OCI-LY3 (cell line): ENCODE measurements around the gene CFAP43.

Experiments used
- H2AFZ ChIP-seq: fragments of 200-600, 300-600 bp; shearing (Covaris generic); 2 replicates; pipeline ENCODE4 v1.6.0; 2014; ENCODE audit warnings: antibody characterized with exemption, low read depth, low read length
- H3K27ac ChIP-seq: fragments of 200-600, 300-600 bp; sonication (generic); 2 replicates; pipeline ENCODE4 v1.5.1; 2014; ENCODE audit warnings: mild to moderate bottlenecking, low read length, moderate library complexity, mixed read lengths
- H3K27me3 ChIP-seq: fragments of 200-600, 300-600 bp; sonication (generic); 2 replicates; pipeline ENCODE4 v1.6.1; 2014; ENCODE audit warnings: low read depth, low read length, mixed read lengths
- H3K36me3 ChIP-seq: fragments of 200-600, 300-600 bp; sonication (generic); replicated peaks from 2 replicates; pipeline ENCODE3; 2014; ENCODE audit warnings: low read depth, low read length, mixed read lengths
- H3K4me1 ChIP-seq: fragments of 300-600, 200-600 bp; sonication (generic); 2 replicates; pipeline ENCODE4 v1.6.1; 2014; ENCODE audit warnings: low read length, mixed read lengths
- H3K4me2 ChIP-seq: fragments of 200-600, 300-600 bp; sonication (generic); 2 replicates; pipeline ENCODE4 v1.6.1; 2014; ENCODE audit warnings: low read length, mixed read lengths
- H3K4me3 ChIP-seq: fragments of 300-600, 200-600 bp; sonication (generic); 2 replicates; pipeline ENCODE4 v1.5.1; 2014; ENCODE audit warnings: antibody characterized with exemption, mild to moderate bottlenecking, low read length, moderate library complexity
- H3K79me2 ChIP-seq: fragments of 300-600, 200-600 bp; shearing (Covaris generic); 2 replicates; pipeline ENCODE4 v1.6.1; 2014; ENCODE audit warnings: mild to moderate bottlenecking, low read length, mixed read lengths
- H3K9ac ChIP-seq: fragments of 300-600, 200-600 bp; shearing (Covaris generic); 2 replicates; pipeline ENCODE4 v1.6.0; 2014; ENCODE audit warnings: mild to moderate bottlenecking, low read length, moderate library complexity
- H3K9me3 ChIP-seq: fragments of 200-600, 300-600 bp; shearing (Covaris generic); 2 replicates; pipeline ENCODE4 v1.6.1; 2014; ENCODE audit warnings: low read length, mixed read lengths; ENCODE audit not compliant: insufficient read depth
- H4K20me1 ChIP-seq: fragments of 200-600, 300-600 bp; sonication (generic); 2 replicates; pipeline ENCODE4 v1.6.1; 2016; ENCODE audit warnings: low read length, mixed read lengths; ENCODE audit not compliant: insufficient read depth
- EZH2phosphoT487 ChIP-seq: fragments of 200-600 bp; shearing (Covaris generic); IDR thresholded peaks from 2 replicates; pipeline ENCODE4 v1.6.1; 2018; ENCODE audit warnings: antibody characterized with exemption, mixed run types, low read depth
- TF ChIP-seq, protein P1 (sequence below): fragments of 200-600, 300-600 bp; sonication (generic); IDR thresholded peaks from 2 replicates; pipeline ENCODE4 v1.5.1; 2014; ENCODE audit warnings: antibody characterized with exemption, low read length, low read depth

Gene CFAP43

DNA sequence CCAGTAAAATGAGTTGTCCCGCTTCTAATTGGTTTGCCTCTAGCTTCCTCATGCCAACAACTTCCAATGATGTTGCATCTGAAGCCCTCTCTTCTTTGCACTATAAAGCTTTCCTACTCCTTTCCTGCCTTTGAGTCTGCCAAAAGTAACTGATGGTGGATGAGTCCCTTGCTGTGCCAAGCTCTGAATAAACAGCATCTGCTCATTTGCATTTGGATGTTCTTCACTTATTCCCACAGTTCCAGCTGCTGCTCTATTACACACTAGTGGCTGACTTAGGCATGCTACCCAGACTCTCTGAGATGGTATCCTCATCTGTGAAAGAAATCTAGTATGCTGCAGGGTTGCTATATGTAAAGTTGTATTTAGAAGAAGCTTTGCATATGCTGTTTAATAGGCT, 85.3 kb downstream of the CFAP43 start:
- no peak overlapping the region for H2AFZ ChIP-seq
- H3K4me3 ChIP-seq, result no peak overlapping the region
- H3K4me1 ChIP-seq, result no peaks in the 10 kb centered on the region
- H3K27me3 ChIP-seq, result no peaks in the 10 kb centered on the region; the same call in 1 of the 2 replicates
- no peak overlapping the region for H3K4me2 ChIP-seq
- H3K27ac ChIP-seq, result no peak overlapping the region
- H4K20me1 ChIP-seq, result no peaks in the 10 kb centered on the region
- no peaks in the 10 kb centered on the region for H3K36me3 ChIP-seq
- no peaks in the 10 kb centered on the region for H3K79me2 ChIP-seq
- no peaks in the 10 kb centered on the region for H3K9me3 ChIP-seq
- H3K9ac ChIP-seq, result no peak overlapping the region
- TF ChIP-seq, protein P1, sequence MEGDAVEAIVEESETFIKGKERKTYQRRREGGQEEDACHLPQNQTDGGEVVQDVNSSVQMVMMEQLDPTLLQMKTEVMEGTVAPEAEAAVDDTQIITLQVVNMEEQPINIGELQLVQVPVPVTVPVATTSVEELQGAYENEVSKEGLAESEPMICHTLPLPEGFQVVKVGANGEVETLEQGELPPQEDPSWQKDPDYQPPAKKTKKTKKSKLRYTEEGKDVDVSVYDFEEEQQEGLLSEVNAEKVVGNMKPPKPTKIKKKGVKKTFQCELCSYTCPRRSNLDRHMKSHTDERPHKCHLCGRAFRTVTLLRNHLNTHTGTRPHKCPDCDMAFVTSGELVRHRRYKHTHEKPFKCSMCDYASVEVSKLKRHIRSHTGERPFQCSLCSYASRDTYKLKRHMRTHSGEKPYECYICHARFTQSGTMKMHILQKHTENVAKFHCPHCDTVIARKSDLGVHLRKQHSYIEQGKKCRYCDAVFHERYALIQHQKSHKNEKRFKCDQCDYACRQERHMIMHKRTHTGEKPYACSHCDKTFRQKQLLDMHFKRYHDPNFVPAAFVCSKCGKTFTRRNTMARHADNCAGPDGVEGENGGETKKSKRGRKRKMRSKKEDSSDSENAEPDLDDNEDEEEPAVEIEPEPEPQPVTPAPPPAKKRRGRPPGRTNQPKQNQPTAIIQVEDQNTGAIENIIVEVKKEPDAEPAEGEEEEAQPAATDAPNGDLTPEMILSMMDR, result no peak
- no peak for TF ChIP-seq EZH2phosphoT487

DNA sequence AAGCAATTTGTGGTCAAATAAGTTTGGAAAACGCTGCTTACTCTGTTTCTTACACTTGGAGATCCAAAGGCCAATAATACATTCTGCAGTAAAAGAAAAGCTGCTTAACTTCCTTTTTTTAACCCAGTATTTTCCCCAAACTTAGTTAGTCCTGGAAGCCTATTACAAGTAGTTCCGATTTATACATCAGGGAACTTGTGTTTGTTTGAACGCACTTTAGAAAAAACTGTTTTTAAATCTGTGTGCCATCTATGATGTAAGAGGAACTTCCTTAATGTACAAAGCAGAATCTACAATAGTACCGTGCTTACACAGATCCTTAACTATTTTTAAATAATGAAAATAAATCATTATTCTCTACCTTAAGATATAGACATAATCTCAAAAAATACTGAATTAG, 87.2 kb downstream of the CFAP43 start:
- H3K4me1 ChIP-seq, result no peaks in the 10 kb centered on the region
- no peak overlapping the region for H3K4me2 ChIP-seq
- H3K27ac ChIP-seq, result no peak overlapping the region
- no peaks in the 10 kb centered on the region; the same call in 1 of the 2 replicates for H3K27me3 ChIP-seq
- no peaks in the 10 kb centered on the region for H3K9me3 ChIP-seq
- no peaks in the 10 kb centered on the region for H3K36me3 ChIP-seq
- no peaks in the 10 kb centered on the region for H3K79me2 ChIP-seq
- no peak overlapping the region for H3K9ac ChIP-seq
- no peak overlapping the region for H3K4me3 ChIP-seq
- TF ChIP-seq, protein P1, result no peak
- no peak for TF ChIP-seq EZH2phosphoT487
- no peak overlapping the region for H2AFZ ChIP-seq
- no peaks in the 10 kb centered on the region for H4K20me1 ChIP-seq

DNA sequence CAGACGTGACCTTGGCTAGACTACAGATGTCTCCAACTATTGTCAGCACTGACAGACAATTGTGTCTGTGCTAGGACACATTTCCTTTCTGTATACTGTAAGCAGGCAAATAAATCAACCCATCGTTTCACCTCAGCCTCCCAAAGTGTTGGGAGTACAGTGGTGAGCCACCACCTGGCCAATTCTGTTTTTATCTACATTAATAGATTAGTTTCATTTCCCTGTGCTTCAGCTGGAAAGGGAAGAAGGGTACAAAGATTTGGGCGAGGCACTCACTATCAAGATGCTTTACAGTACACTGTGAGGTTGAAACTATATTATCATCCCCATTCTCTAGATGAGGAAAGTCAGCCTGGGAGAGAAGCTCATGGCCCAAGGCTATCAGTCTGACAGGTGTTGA, 88.3 kb downstream of the CFAP43 start:
- Histone ChIP-seq H3K36me3 (no peaks in the 10 kb centered on the region), H2AFZ (no peak overlapping the region), H3K4me1 (no peaks in the 10 kb centered on the region), H3K27ac (no peak overlapping the region), H3K4me2 (no peak overlapping the region), H4K20me1 (no peaks in the 10 kb centered on the region), H3K79me2 (no peaks in the 10 kb centered on the region), H3K9ac (no peak overlapping the region), H3K27me3 (no peaks in the 10 kb centered on the region; the same call in 1 of the 2 replicates), H3K4me3 (no peak overlapping the region), H3K9me3 (no peaks in the 10 kb centered on the region)
- TF ChIP-seq EZH2phosphoT487, result no peak
- TF ChIP-seq, protein P1, result no peak

DNA sequence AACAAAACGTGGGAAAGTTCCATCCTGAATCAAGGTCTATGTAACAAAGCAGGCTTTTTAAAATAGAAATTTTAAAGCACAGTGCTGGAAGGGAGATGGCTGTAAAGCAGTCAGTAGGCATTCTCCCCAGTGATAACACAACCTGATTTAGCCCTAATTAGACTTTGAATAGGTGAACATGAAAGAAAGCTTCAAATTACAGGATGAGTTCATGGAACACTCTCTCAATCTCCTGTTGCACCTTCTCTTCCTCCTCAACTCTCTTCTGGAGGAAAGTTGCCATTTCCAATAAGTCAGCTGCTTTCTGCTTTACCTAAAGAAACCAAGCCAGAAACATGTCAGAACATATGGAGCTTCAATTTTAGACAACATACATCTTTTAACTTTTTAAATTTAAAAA, 90.1 kb downstream of the CFAP43 start:
- no peak overlapping the region for H2AFZ ChIP-seq
- H3K79me2 ChIP-seq, result no peaks in the 10 kb centered on the region
- H3K27me3 ChIP-seq, result no peaks in the 10 kb centered on the region; the same call in 1 of the 2 replicates
- no peaks in the 10 kb centered on the region for H3K36me3 ChIP-seq
- no peak overlapping the region for H3K4me3 ChIP-seq
- no peaks in the 10 kb centered on the region for H3K9me3 ChIP-seq
- H3K4me1 ChIP-seq, result no peaks in the 10 kb centered on the region
- H3K9ac ChIP-seq, result no peak overlapping the region
- no peak overlapping the region for H3K27ac ChIP-seq
- no peaks in the 10 kb centered on the region for H4K20me1 ChIP-seq
- no peak overlapping the region for H3K4me2 ChIP-seq
- no peak for TF ChIP-seq EZH2phosphoT487
- TF ChIP-seq, protein P1, result no peak
